ENCODE results near the gene FOXP1.

The FOXP1 gene

DNA sequence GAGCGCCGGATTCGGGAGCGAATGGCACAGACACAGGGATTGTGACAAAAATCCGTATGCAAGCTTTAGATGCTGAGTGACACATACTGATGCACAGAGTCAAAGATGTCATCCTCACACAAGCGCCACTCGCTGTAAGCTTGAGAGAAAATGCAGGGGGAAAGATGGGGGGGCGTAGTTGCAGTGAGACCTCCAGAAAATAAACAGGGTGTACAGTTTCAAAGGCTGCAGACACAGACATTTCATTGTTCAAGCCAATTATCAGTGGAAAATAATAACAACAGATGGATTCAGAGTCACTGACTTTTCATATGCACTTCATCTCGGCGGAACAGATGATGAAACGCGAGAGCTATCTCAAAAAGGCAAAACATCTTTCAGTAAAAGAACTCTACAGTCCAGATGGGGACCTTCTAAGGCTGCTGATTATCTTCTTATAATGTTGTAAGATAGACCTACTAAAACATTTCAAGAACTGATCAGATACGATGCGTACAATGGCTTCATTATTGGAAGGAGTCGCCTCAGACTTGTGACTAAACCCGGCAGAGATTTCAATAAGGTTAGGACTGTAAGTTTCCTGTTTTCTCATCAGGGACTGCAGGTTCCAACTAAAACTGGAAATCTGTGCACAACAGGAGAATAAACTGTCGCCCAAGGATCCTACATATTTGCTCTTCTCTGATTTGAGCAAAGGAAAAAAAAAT is 275.4 kb downstream of the FOXP1 start:
- DNase-seq (ENCODE audit: low spot score): no peak

GRCh38 chr3:71305231-71306206 is 278.0 kb downstream of the FOXP1 start:
- no peak for DNase-seq (ENCODE audit: low spot score)

- DNase-seq (ENCODE audit: low spot score): no peak
Observed at GRCh38 chr3:71304684-71305083, 278.8 kb downstream of the FOXP1 start.

DNA sequence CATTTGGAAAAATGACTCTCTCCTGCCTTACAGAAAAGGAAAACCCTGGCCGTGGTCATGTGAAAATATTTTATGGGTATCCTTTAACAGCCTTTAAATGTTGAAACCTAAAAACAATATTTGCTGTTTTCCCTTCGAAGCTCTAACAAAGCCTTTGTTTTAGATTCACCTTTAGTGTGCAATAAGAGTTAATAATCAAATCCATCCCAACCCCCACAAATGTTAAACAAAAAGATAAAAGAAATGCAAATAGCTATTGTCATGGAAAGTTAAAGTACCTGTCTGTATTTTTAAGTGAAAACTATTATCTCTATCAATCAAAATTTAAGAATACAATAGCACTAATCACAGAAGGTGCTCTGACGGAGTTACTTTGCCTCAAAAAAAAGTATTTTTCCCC is 279.3 kb downstream of the FOXP1 start:
- no peak for DNase-seq (ENCODE audit: low spot score)

- DNase-seq (ENCODE audit: low spot score): no peak
Observed at GRCh38 chr3:71303627-71304200, 279.8 kb downstream of the FOXP1 start.

DNA sequence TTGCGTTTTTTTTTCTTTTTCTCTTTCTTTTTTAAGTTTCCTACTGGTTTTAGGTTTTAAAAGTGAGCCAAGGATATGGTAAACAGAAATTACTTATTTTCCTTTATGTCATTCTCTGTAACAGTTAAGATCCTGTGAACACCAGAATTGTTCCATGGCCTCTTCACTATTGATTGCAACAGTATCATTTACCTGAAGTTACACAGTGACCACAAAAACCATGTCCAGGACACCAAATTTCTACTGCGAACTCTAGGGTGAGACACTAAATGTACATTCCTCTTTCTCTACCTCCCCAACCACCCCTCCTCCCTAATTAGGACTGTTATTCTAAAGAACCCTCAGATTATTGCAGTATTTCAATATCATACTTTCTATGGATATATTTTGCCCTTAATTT is 280.9 kb downstream of the FOXP1 start:
- DNase-seq (ENCODE audit: low spot score): no peak

DNA sequence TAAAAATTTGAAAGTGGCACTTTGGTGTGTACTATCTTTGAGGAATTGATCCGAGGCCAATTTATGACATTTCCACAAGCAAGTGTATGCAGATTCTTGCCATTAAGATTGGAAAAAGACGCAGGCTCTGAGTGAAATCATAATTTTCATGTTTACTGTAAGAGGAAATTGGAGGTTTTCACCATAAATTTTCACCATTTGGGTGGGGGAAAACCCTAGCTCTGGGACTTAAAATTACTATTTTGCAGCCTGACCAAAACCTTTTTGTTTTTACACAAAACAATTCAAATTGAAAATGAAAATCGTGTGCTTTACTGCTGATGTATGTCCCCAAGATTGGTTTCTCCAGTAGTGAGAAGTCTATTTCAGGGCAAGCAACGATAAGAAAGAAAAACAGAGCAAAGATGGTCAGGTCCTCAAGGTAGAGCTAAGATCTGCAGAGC is 282.6 kb downstream of the FOXP1 start:
- no peak for DNase-seq (ENCODE audit: low spot score)

- DNase-seq (ENCODE audit: low spot score): no peak
Observed at GRCh38 chr3:71299160-71299559, 284.4 kb downstream of the FOXP1 start.

- DNase-seq (ENCODE audit: low spot score): no peak
Observed at GRCh38 chr3:71294919-71295318, 288.6 kb downstream of the FOXP1 start.

DNA sequence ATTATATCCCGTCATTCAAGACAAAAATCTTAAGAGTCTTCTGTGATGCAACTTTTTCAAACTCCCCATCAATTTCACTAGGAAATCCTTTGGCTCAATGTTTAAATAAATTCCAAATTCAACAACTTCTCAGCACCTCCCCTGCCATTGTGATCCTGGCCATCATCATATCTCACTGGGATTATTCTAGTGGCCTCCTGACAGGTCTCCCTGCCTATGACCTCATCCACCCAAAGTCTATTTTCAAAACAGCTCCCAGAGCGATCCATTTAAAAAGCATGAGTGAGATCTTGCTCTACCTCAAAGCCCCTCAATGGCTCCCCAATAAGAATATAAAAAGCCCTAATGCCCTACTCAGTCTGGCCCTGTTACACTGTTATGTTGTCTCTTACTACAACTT is 293.2 kb downstream of the FOXP1 start:
- no peak for DNase-seq (ENCODE audit: low spot score)

DNA sequence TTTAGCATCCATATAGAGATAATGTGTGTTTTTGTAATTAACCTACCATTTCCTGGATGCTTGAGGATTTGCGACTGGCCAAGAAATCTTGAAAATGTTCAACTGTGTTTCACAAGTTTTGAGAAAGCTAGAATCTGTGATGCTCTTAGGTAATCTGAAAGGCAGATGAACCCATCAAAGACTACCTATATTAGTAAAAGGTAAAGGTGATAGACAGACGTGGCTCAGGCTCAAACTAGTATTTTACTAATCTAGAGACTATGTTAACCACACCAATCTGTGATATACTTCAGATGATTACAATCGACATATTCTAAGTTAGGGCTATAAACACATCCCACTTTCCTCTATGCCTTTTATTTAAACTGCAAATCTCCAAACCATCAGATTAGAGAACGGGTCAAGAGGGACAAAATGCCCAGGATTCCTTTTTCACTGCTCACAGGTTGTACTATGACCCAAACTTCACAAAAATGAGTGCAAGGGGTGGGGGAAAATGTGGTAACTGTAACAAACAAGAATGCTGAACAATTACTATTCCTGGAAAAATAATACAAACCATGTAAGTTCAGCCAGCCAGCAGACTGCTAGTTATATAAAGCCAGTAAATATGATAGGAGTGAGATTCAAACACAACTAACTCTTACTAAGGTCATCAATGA is 295.1 kb downstream of the FOXP1 start:
- no peak for DNase-seq (ENCODE audit: low spot score)

DNA sequence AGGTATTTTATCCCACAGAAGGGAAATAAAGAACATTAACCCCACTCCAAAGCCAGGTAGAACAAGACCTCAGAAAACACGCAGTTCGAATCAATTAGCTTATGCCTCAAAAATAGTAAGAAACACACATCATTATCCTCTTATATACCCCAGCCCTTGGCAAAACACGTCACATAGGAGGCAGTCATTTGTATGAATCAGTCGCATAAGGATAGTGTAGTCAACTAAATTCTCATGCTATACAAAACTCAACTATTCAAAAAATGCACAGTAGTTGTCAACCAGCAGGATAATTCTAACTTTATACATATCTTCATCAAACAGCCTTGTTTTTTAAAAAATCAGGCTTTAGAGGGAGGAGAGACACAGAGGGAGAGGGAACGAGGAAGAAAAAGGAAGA is 298.4 kb downstream of the FOXP1 start:
- no peak for DNase-seq (ENCODE audit: low spot score)

DNA sequence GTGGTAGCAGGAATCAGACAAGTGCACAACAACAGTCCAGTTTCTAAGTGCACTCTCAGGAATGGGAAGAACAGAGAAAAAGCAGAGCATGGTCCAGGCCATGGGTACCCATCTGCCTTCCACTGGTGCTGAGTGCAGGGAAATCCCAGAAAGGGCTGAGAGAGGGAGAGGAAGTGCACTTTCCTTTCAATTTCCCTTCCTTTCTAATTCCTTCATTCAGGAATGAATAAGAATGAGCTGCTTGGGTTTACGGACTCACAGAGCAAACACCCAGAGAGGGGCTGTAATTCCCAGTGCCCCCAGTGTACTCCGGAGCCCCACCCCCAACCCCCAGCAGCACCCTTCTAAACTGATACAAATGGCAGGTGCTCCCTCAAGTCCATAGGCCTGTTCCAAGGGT is 300.6 kb downstream of the FOXP1 start:
- DNase-seq (ENCODE audit: low spot score): no peak

DNA sequence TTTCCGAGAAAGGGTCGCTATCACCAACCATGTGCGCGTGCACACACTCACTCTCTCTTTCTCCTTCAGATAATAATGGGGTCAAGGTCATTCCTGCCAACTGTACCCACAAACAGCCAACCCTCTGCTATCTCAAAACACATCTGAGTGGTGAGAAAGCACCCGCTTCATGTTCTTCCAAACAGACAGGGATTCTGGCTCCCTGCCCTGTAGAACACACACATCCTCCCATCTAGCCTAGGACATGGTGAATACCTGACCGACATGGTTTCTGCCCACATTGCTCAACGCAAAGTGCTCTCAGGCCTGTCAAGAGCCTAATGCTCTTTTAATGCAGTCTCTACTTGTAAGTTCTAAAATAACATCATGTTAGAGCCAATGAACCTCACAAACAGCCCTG is 302.2 kb downstream of the FOXP1 start:
- DNase-seq (ENCODE audit: low spot score): no peak

DNA sequence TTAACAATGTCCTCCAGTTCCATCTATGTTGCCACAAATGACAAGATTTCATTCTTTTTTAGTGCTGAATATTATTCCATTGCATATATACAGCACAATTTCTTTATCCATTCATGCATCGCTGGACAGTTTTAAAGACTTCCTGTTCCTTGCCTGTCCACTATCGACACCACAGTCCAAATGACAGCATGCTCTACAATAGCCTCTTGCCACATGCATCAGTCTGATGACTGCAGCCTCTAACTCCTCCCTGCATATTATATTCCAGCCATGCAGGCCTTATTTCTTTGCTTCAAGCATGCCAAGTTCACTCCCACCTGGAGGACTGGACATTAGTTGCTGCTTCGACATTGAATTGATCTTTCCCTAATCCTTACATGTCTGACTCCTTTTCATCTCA is 306.2 kb downstream of the FOXP1 start:
- no peak for DNase-seq (ENCODE audit: low spot score)

DNA sequence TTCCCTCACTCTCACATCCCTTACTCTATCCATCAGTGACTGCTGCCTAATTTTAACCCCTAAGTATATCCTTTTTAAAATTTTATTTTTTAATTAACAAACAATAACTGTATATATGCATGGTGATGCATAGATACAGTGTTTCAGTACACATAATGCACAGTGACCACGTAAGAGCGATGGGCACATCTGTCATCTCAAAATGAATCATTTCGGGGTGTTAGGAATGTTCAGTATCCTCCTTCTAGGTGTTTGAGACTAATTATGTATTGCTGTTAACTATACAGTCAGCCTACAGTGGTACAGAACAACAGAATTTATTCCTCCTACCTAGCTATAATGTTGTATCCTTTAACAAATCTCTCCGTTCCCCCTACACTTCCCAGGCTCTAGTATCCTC is 307.0 kb downstream of the FOXP1 start:
- DNase-seq (ENCODE audit: low spot score): no peak

GRCh38 chr3:71273453-71273852 is 310.1 kb downstream of the FOXP1 start:
- DNase-seq (ENCODE audit: low spot score): no peak

GRCh38 chr3:71271596-71271995 is 311.9 kb downstream of the FOXP1 start:
- no peak for DNase-seq (ENCODE audit: low spot score)

DNA sequence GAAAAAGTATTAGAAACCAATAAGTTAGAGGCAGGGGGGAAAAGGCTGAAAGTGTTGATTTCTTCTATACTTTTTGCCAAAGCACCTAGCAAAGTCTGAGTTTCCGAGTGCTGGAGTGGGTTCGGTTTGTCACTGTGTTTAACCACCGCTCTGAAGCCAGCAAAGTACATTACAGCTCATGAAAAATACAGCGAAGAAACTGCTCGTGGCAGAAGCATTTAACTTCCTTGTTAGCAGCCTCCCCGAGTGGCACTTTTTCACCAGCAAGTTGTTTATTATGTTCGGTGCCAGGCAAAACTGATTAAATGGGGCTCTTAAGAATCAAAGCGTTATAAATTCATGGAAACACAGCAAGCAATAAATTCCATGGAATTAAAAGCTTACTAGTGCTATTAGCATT is 313.6 kb downstream of the FOXP1 start:
- no peak for DNase-seq (ENCODE audit: low spot score)

DNA sequence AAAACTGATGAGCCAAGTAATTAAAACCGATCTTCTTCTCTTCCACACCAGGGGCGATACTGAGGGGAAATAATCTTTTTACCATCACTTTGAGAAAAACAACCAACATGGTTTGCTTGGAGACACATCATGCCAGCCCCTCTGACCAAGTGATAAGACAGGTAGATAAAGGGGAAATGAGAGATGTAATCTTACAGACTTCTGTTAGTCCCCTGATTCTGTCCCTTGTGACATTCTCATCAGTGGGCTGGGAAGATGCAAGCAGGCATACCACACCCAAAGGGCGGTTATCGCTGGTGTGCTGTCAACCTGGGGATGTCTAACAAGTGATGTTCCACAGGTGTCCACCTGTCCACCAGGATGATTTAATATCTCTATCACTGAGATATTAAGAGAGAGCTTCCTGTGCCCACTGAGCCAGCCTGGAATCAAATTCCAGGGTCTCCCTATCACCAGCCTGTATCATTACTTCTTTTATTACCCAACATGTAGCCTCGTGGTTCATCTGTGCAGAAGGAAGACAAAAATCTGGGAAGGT is 315.0 kb downstream of the FOXP1 start:
- DNase-seq (ENCODE audit: low spot score): no peak

DNA sequence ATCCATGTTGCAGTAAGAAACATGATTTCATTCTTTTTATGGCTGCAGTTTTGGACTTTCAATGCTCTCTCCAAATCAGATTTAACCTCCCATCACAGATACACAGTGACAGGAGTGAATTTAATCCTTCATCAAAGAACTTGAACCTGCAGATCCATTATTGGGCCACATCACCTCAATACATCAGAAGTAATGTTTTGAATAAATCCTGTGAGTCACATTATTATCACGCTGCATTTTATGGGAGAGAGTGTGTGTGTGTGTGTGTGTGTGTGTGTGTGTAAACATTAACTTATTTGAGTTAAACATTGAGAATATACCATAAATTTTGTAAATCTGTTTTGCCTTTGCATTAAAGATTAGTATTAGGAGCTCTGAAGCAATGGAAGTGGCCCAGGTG is 316.7 kb downstream of the FOXP1 start:
- DNase-seq (ENCODE audit: low spot score): no peak

DNA sequence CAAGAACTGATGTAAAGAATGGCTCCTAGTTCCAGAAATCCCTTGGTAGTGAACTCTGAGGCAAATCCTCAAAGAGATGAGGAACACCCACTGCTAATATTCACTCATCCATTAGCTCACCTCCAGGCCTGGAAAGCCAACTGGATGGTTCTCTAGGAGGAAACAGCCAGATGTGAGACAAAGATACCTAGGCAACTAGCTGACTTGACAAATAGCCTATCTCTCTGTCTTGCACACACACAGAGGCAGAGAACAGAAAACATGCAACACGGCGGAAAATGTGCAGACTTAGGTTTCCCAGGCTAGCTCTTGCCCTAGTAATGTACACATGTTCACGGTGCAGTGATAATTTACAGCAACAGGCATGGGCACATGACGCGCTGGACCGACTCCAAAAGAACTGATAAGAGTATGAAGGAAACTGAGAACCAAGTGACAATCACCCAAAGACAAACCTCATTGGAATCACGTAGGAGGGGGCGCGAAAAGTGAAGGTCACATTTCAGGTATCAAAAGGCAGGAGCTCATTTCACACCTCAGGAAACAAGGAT is 318.1 kb downstream of the FOXP1 start:
- no peak for DNase-seq (ENCODE audit: low spot score)

Data from CD4-positive, alpha-beta T cell treated with Interleukin-15 for 4 hours (primary cell).